Panc1 (cell line): ENCODE results near the gene GPR158. TPM values are rescaled to one million over a fixed set of nuclear protein-coding genes. Genes with fewer than 3 reads are reported as not detected.

Source experiments
- ATAC-seq: fragments of 200-7000 bp; cut with Tn5 transposase; 2 replicates; pipeline ENCODE4 v1.9.1; 2020; ENCODE audit warnings: mild to moderate bottlenecking, moderate library complexity
- BruUV-seq: library from RNA; stranded (reverse); fragments of 400-500 nt; replicated peaks from 2 replicates; lab custom pipeline; 2021; lab: Mats Ljungman, UMichigan
- CTCF ChIA-PET: fragments of 300-600 bp; sonication (Branson Sonifier 250); formaldehyde crosslinking; loops from one replicate; lab custom pipeline; 2022; ENCODE audit warnings: antibody characterized with exemption; lab: Charles Lee
- POLR2A ChIA-PET: fragments of 300-600 bp; sonication (Branson Sonifier 250); formaldehyde crosslinking; loops from one replicate; lab custom pipeline; 2022; ENCODE audit warnings: antibody characterized with exemption; lab: Charles Lee
- DNase-seq: peaks from one replicate; pipeline ENCODE4 v3.0.0-alpha.2; 2010; ENCODE audit warnings: low read depth, low spot score
- H3K27ac ChIP-seq: 2 replicates; pipeline ENCODE4 v1.5.1; 2011; ENCODE audit warnings: mild to moderate bottlenecking, low read length, inconsistent platforms
- H3K27me3 ChIP-seq: fragments of 200-500 bp; sonication (Bioruptor generic); 2 replicates; pipeline ENCODE4 v1.6.0; 2014; ENCODE audit warnings: low read length, inconsistent platforms; ENCODE audit not compliant: control insufficient read depth, insufficient read depth
- H3K36me3 ChIP-seq: fragments of 200-500 bp; sonication (Bioruptor generic); 2 replicates; pipeline ENCODE4 v1.5.1; 2014; ENCODE audit warnings: inconsistent platforms, mild to moderate bottlenecking, low read length, moderate library complexity; ENCODE audit not compliant: control insufficient read depth, insufficient read depth
- H3K4me1 ChIP-seq: 2 replicates; pipeline ENCODE4 v1.5.1; 2011; ENCODE audit warnings: inconsistent platforms, mild to moderate bottlenecking, low read length, moderate library complexity; ENCODE audit not compliant: control insufficient read depth, insufficient read depth
- H3K4me3 ChIP-seq, 2 experiments: 2 replicates each; pipeline ENCODE4 v1.5.1; 2011 to 2012; ENCODE audit warnings: low read depth in 2 of 2, low read length in 2 of 2, mild to moderate bottlenecking in 2 of 2, inconsistent platforms in 1 of 2, moderate library complexity in 1 of 2
- H3K9me3 ChIP-seq: fragments of 200-500 bp; sonication (Bioruptor generic); 2 replicates; pipeline ENCODE4 v1.5.1; 2014; ENCODE audit warnings: low read depth, mild to moderate bottlenecking, inconsistent platforms, low read length, moderate library complexity; ENCODE audit not compliant: control insufficient read depth, insufficient read depth
- POLR2AphosphoS5 ChIP-seq: IDR thresholded peaks from 2 replicates; pipeline ENCODE4 v1.6.1; 2012; ENCODE audit warnings: mild to moderate bottlenecking, low read depth, low read length, moderate library complexity
- SIN3A ChIP-seq: IDR thresholded peaks from 2 replicates; pipeline ENCODE4 v1.6.1; 2012; ENCODE audit warnings: low read depth, mild to moderate bottlenecking, low read length, moderate library complexity, borderline replicate concordance; ENCODE audit not compliant: insufficient read depth
- TCF7L2 ChIP-seq: IDR thresholded peaks from 2 replicates; pipeline ENCODE4 v1.6.1; 2011; ENCODE audit warnings: mild to moderate bottlenecking, low read depth, low read length, inconsistent platforms
- in situ Hi-C: cut with HindIII; loops from 2 replicates; pipeline ENCODE4 v1.10.0; 2016; ENCODE audit warnings: low sequenced_read_pairs, low pct_unique_long_range_greater_than_20kb
- intact Hi-C: fragments of 100-400 bp; cut with micrococcal nuclease; formaldehyde crosslinking; loops from one replicate; pipeline ENCODE4 v1.10.0; 2022; ENCODE audit not compliant: unreplicated experiment
- total RNA-seq: library from RNA; stranded (reverse); gene quantifications from one replicate; pipeline ENCODE4 v1.2.1, GENCODE V29; 2021; ENCODE audit not compliant: unreplicated experiment
- TF ChIP-seq, protein P1 (sequence below): fragments of 450-650 bp; IDR thresholded peaks from 2 replicates; pipeline ENCODE4 v1.5.1; 2017; ENCODE audit warnings: mild to moderate bottlenecking
- TF ChIP-seq, protein P2 (sequence below), 2 experiments: IDR thresholded peaks; 2 replicates each; pipeline ENCODE4 v1.6.1; 2011 to 2012; ENCODE audit warnings: low read depth in 2 of 2, control low read depth in 1 of 2, low read length in 1 of 2, mild to moderate bottlenecking in 1 of 2, moderate library complexity in 1 of 2; ENCODE audit not compliant: insufficient read depth in 1 of 2

Gene GPR158
- total RNA-seq, 1 experiment from 2014 or later, result 0.64 TPM

DNA sequence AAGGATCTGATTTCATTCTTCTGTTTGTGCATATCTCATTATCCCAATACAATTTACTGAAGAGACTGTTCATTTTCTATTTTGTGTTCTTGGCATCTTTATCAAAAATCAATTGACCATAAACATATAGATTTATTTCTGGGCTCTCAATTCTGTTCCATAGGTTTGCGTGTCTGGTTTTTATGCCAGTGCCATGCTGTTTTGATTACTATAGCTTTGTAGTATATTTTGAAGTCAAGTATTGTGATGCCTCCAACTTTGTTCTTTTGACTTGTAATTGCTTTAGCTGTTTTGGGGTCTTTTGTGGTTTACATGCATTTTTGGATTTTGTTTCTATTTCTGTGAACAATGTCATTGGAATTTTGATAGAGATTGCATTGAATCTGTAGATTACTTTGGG, 278.8 kb downstream of the GPR158 start:
- Histone ChIP-seq H3K27me3 (no peaks in the 10 kb centered on the region), H3K4me1 (no peaks in the 10 kb centered on the region), H3K27ac (no peak overlapping the region), H3K9me3 (no peaks in the 10 kb centered on the region), H3K4me3 (no peak overlapping the region), H3K36me3 (no peaks in the 10 kb centered on the region)
- in situ Hi-C loops, result no loop called here
- ChIA-PET CTCF (no interaction called here), POLR2A (no interaction called here)
- no TSS peak for BruUV-seq
- no peak for TF ChIP-seq POLR2AphosphoS5
- TF ChIP-seq SIN3A, result no peak
- TF ChIP-seq, protein P1, sequence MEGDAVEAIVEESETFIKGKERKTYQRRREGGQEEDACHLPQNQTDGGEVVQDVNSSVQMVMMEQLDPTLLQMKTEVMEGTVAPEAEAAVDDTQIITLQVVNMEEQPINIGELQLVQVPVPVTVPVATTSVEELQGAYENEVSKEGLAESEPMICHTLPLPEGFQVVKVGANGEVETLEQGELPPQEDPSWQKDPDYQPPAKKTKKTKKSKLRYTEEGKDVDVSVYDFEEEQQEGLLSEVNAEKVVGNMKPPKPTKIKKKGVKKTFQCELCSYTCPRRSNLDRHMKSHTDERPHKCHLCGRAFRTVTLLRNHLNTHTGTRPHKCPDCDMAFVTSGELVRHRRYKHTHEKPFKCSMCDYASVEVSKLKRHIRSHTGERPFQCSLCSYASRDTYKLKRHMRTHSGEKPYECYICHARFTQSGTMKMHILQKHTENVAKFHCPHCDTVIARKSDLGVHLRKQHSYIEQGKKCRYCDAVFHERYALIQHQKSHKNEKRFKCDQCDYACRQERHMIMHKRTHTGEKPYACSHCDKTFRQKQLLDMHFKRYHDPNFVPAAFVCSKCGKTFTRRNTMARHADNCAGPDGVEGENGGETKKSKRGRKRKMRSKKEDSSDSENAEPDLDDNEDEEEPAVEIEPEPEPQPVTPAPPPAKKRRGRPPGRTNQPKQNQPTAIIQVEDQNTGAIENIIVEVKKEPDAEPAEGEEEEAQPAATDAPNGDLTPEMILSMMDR, result no peak
- TF ChIP-seq, protein P2, sequence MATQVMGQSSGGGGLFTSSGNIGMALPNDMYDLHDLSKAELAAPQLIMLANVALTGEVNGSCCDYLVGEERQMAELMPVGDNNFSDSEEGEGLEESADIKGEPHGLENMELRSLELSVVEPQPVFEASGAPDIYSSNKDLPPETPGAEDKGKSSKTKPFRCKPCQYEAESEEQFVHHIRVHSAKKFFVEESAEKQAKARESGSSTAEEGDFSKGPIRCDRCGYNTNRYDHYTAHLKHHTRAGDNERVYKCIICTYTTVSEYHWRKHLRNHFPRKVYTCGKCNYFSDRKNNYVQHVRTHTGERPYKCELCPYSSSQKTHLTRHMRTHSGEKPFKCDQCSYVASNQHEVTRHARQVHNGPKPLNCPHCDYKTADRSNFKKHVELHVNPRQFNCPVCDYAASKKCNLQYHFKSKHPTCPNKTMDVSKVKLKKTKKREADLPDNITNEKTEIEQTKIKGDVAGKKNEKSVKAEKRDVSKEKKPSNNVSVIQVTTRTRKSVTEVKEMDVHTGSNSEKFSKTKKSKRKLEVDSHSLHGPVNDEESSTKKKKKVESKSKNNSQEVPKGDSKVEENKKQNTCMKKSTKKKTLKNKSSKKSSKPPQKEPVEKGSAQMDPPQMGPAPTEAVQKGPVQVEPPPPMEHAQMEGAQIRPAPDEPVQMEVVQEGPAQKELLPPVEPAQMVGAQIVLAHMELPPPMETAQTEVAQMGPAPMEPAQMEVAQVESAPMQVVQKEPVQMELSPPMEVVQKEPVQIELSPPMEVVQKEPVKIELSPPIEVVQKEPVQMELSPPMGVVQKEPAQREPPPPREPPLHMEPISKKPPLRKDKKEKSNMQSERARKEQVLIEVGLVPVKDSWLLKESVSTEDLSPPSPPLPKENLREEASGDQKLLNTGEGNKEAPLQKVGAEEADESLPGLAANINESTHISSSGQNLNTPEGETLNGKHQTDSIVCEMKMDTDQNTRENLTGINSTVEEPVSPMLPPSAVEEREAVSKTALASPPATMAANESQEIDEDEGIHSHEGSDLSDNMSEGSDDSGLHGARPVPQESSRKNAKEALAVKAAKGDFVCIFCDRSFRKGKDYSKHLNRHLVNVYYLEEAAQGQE (IDR thresholded peaks at IDR 0.05; ENCODE audit: insufficient read depth in 1 of 2, low read depth in 2 of 2, low read length in 1 of 2), result no peak
- TF ChIP-seq TCF7L2, result no peak
- ATAC-seq (no peak), DNase-seq (no peak)
- intact Hi-C loops, result no loop called here

DNA sequence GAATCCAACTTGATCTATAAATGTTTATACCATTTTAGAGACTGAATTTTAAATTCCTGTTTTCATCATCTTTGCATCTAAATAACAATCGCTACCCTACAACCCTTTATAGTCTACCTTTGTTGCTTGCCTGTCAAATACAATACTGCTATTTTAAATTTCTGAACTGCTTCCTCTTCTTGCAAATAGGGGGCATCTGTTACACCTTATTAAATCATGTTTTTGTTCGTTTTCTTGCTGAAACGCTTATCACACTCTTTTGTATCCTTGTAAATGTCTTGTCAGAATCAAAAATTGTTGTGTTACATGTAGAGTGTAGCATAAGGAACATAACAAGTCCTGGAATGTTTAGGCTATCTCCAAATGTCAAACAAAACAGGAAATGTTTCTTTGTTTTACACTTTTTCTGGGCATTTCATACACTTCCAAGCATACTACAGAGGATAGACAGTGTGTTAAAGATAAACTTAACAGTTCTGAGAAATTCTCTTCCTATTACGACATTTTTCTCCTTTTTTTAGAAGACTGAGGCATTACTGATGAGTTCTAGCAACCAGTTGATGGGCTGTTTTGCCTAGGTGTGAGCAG, 281.3 kb downstream of the GPR158 start:
- no peaks in the 10 kb centered on the region for H3K9me3 ChIP-seq
- BruUV-seq, result no TSS peak
- TF ChIP-seq, protein P1, result no peak
- TF ChIP-seq POLR2AphosphoS5 (no peak), SIN3A (no peak), TCF7L2 (no peak)
- CTCF ChIA-PET, result no interaction called here
- POLR2A ChIA-PET, result interaction anchor here (0.6 kb wide), 1 partner anchor 214 kb away, joined by 3 read pairs; no protein-coding TSS in a partner anchor
- H3K27ac ChIP-seq, result no peak overlapping the region
- no peaks in the 10 kb centered on the region for H3K27me3 ChIP-seq
- no peaks in the 10 kb centered on the region for H3K4me1 ChIP-seq
- H3K4me3 ChIP-seq, result no peak overlapping the region
- H3K36me3 ChIP-seq, result no peaks in the 10 kb centered on the region
- in situ Hi-C loops, result no loop called here
- DNase-seq (no peak), ATAC-seq (no peak)
- intact Hi-C loops, result no loop called here
